H1 (cell line): ENCODE results near the gene IL21R. TPM values are rescaled to one million over a fixed set of nuclear protein-coding genes. Genes with fewer than 3 reads are reported as not detected.

Experiments used
- CTCF ChIA-PET: fragments of 300-600 bp; sonication (Branson Sonifier 250); formaldehyde crosslinking; loops from one replicate; lab custom pipeline; 2021; ENCODE audit not compliant: partially characterized antibody; lab: Charles Lee
- POLR2A ChIA-PET: fragments of 300-600 bp; sonication (Branson Sonifier 250); formaldehyde crosslinking; loops from one replicate; lab custom pipeline; 2021; ENCODE audit warnings: inconsistent platforms; ENCODE audit not compliant: partially characterized antibody; lab: Charles Lee
- DNase-seq, 2 experiments: peaks; one replicate each; pipeline versions ENCODE4 v3.0.0 to v3.0.0-alpha.2; 2010 to 2022; ENCODE audit warnings: low spot score in 2 of 2, low read depth in 1 of 2, mixed read lengths in 1 of 2
- FAIRE-seq: peaks from 2 replicates; lab custom pipeline; 2011; peaks lifted over from hg19 to GRCh38; lab: Jason Lieb, UNC
- H2AFZ ChIP-seq: 2 replicates; pipeline ENCODE4 v1.8.1; 2012; ENCODE audit warnings: low read length, inconsistent platforms
- H2AK5ac ChIP-seq: 2 replicates; pipeline ENCODE4 v1.6.1; 2013; ENCODE audit warnings: low read depth, low read length
- H2BK120ac ChIP-seq: replicated peaks from 2 replicates; pipeline ENCODE3; 2013; ENCODE audit warnings: low read depth, low read length, inconsistent platforms
- H2BK12ac ChIP-seq: 2 replicates; pipeline ENCODE4 v1.6.1; 2013; ENCODE audit warnings: low read depth, low read length
- H2BK15ac ChIP-seq: 2 replicates; pipeline ENCODE4 v1.6.1; 2013; ENCODE audit warnings: low read length
- H2BK20ac ChIP-seq: 2 replicates; pipeline ENCODE4 v1.6.1; 2013; ENCODE audit warnings: low read length
- H2BK5ac ChIP-seq: 2 replicates; pipeline ENCODE4 v1.6.1; 2013; ENCODE audit warnings: low read depth, low read length
- H3K14ac ChIP-seq: 2 replicates; pipeline ENCODE4 v1.6.1; 2013; ENCODE audit warnings: inconsistent platforms; ENCODE audit not compliant: insufficient read length
- H3K18ac ChIP-seq: 2 replicates; pipeline ENCODE4 v1.6.1; 2013; ENCODE audit warnings: low read length; ENCODE audit errors: extremely low read depth
- H3K23ac ChIP-seq: 2 replicates; pipeline ENCODE4 v1.6.1; 2013; ENCODE audit warnings: inconsistent platforms; ENCODE audit not compliant: insufficient read length
- H3K23me2 ChIP-seq: 2 replicates; pipeline ENCODE4 v1.6.1; 2013; ENCODE audit warnings: low read depth, low read length
- H3K27ac ChIP-seq: 2 replicates; pipeline ENCODE4 v1.6.1; 2011; ENCODE audit warnings: low read depth, low read length, inconsistent platforms
- H3K27me3 ChIP-seq, 4 experiments: replicated peaks in 1 of 4; 1 replicate in 1 of 4; 2 replicates in 3 of 4; pipeline versions ENCODE4 v1.6.1 to v1.8.1; 2011 to 2013; ENCODE audit warnings: low read length in 3 of 4, mild to moderate bottlenecking in 3 of 4, inconsistent platforms in 2 of 4, mixed read lengths in 2 of 4, moderate library complexity in 1 of 4; ENCODE audit not compliant: control insufficient read depth in 3 of 4, insufficient read depth in 3 of 4; ENCODE audit errors: extremely low read depth in 1 of 4
- H3K36me3 ChIP-seq, 4 experiments: 2 replicates each; pipeline versions ENCODE4 v1.6.1 to v1.8.1; 2011 to 2013; ENCODE audit warnings: mild to moderate bottlenecking in 4 of 4, low read length in 3 of 4, moderate library complexity in 2 of 4, control low read depth in 1 of 4, inconsistent platforms in 1 of 4; ENCODE audit not compliant: insufficient read depth in 4 of 4, control insufficient read depth in 2 of 4
- H3K4ac ChIP-seq: replicated peaks from 2 replicates; pipeline ENCODE3; 2013; ENCODE audit warnings: low read length, low read depth, mixed read lengths, inconsistent platforms; ENCODE audit not compliant: insufficient read length
- H3K4me1 ChIP-seq, 4 experiments: replicated peaks in 1 of 4; 1 replicate in 1 of 4; 2 replicates in 3 of 4; pipeline versions ENCODE4 v1.6.1 to v1.8.1; 2011 to 2013; ENCODE audit warnings: low read length in 3 of 4, inconsistent platforms in 2 of 4, mixed read lengths in 1 of 4; ENCODE audit not compliant: insufficient read depth in 4 of 4, control insufficient read depth in 3 of 4
- H3K4me2 ChIP-seq, 2 experiments: 2 replicates each; pipeline versions ENCODE4 v1.6.1 to v1.8.1; 2011 to 2013; ENCODE audit warnings: low read depth in 2 of 2, low read length in 2 of 2, control low read depth in 1 of 2, inconsistent platforms in 1 of 2, mild to moderate bottlenecking in 1 of 2; ENCODE audit not compliant: insufficient read depth in 1 of 2
- H3K4me3 ChIP-seq, 4 experiments: fragments of 200-600, 300-600 bp in 1 of 4; sonication (generic), shearing (Covaris generic), sonication (Bioruptor Twin) in 1 of 4; 2 replicates each; pipeline versions ENCODE4 v1.5.1 to v1.8.1; 2011 to 2016; ENCODE audit warnings: low read length in 4 of 4, low read depth in 3 of 4, control low read depth in 2 of 4, inconsistent platforms in 2 of 4, mild to moderate bottlenecking in 2 of 4, mixed read lengths in 1 of 4, moderate library complexity in 1 of 4; ENCODE audit not compliant: insufficient read depth in 2 of 4; ENCODE audit errors: extremely low read depth in 1 of 4
- H3K56ac ChIP-seq: replicated peaks from 2 replicates; pipeline ENCODE3; 2013; ENCODE audit warnings: low read depth, mild to moderate bottlenecking, mixed read lengths, low read length, inconsistent platforms; ENCODE audit not compliant: insufficient read length
- H3K79me1 ChIP-seq: 2 replicates; pipeline ENCODE4 v1.6.1; 2013; ENCODE audit warnings: low read depth, low read length, control low read depth
- H3K79me2 ChIP-seq, 2 experiments: 2 replicates each; pipeline versions ENCODE4 v1.6.1 to v1.8.1; 2012 to 2013; ENCODE audit warnings: low read length in 2 of 2, mild to moderate bottlenecking in 2 of 2, inconsistent platforms in 1 of 2; ENCODE audit not compliant: insufficient read depth in 2 of 2, control insufficient read depth in 1 of 2
- H3K9ac ChIP-seq, 4 experiments: replicated peaks in 1 of 4; 1 replicate in 1 of 4; 2 replicates in 3 of 4; pipeline versions ENCODE4 v1.6.1 to v1.8.1; 2011 to 2013; ENCODE audit warnings: low read depth in 3 of 4, low read length in 3 of 4, control low read depth in 2 of 4, mild to moderate bottlenecking in 2 of 4, moderate library complexity in 2 of 4, inconsistent platforms in 1 of 4; ENCODE audit errors: extremely low read depth in 1 of 4
- H3K9me3 ChIP-seq, 2 experiments: 2 replicates each; pipeline versions ENCODE4 v1.6.1 to v1.8.1; 2012 to 2013; ENCODE audit warnings: mild to moderate bottlenecking in 2 of 2, moderate library complexity in 2 of 2, control low read depth in 1 of 2, inconsistent platforms in 1 of 2, low read depth in 1 of 2, low read length in 1 of 2, mixed read lengths in 1 of 2; ENCODE audit not compliant: insufficient read depth in 2 of 2
- H4K20me1 ChIP-seq, 2 experiments: replicated peaks in 1 of 2; 2 replicates each; pipeline versions ENCODE3 to v1.8.1; 2011 to 2013; ENCODE audit warnings: inconsistent platforms in 2 of 2, low read length in 2 of 2, mild to moderate bottlenecking in 1 of 2; ENCODE audit not compliant: insufficient read depth in 2 of 2, control insufficient read depth in 1 of 2
- H4K5ac ChIP-seq: 2 replicates; pipeline ENCODE4 v1.6.1; 2013; ENCODE audit warnings: low read length, low read depth, mixed read lengths, inconsistent platforms; ENCODE audit not compliant: insufficient read length
- H4K8ac ChIP-seq: 2 replicates; pipeline ENCODE4 v1.8.0; 2013; ENCODE audit warnings: mild to moderate bottlenecking, moderate library complexity, low read length, inconsistent platforms; ENCODE audit not compliant: insufficient read depth; ENCODE audit errors: extremely low read depth
- H4K91ac ChIP-seq: replicated peaks from 2 replicates; pipeline ENCODE3; 2013; ENCODE audit warnings: low read length, mixed read lengths, inconsistent platforms; ENCODE audit not compliant: insufficient read length
- ASH2L ChIP-seq: fragments of 200-600, 300-600 bp; sonication (generic); IDR thresholded peaks from one replicate; pipeline ENCODE4 v1.7.1; 2017; ENCODE audit warnings: low read length
- BACH1 ChIP-seq: IDR thresholded peaks from 2 replicates; pipeline ENCODE4 v1.6.1; 2012; ENCODE audit warnings: low read length, improper control_type of control experiment
- BRCA1 ChIP-seq: IDR thresholded peaks from 2 replicates; pipeline ENCODE4 v1.6.1; 2012; ENCODE audit warnings: low read depth, low read length, improper control_type of control experiment
- CBX5 ChIP-seq: fragments of 300-800, 300-1000 bp; sonication (generic); IDR thresholded peaks from 2 replicates; pipeline ENCODE4 v1.7.1; 2016; ENCODE audit warnings: antibody characterized with exemption, low read length, low read depth
- CHD2 ChIP-seq: IDR thresholded peaks from 2 replicates; pipeline ENCODE4 v1.6.1; 2012; ENCODE audit warnings: low read length, improper control_type of control experiment
- EGR1 ChIP-seq: IDR thresholded peaks from 2 replicates; pipeline ENCODE4 v1.6.1; 2011; ENCODE audit warnings: low read depth, low read length, borderline replicate concordance
- GABPA ChIP-seq: IDR thresholded peaks from 2 replicates; pipeline ENCODE4 v1.6.1; 2011; ENCODE audit warnings: mild to moderate bottlenecking, low read length, moderate library complexity, borderline replicate concordance; ENCODE audit not compliant: insufficient read depth
- JUND ChIP-seq: IDR thresholded peaks from 2 replicates; pipeline ENCODE4 v1.6.1; 2011; ENCODE audit warnings: mild to moderate bottlenecking, improper control_type of control experiment, low read length
- POU5F1 ChIP-seq: IDR thresholded peaks from 2 replicates; pipeline ENCODE4 v1.6.1; 2011; ENCODE audit warnings: low read depth, mild to moderate bottlenecking, low read length, moderate library complexity
- RNF2 ChIP-seq: fragments of 200-900, 300-1000 bp; sonication (generic); IDR thresholded peaks from 2 replicates; pipeline ENCODE4 v1.7.1; 2016; ENCODE audit warnings: borderline replicate concordance, low read depth, mild to moderate bottlenecking, antibody characterized with exemption, low read length; ENCODE audit not compliant: poor library complexity, severe bottlenecking; ENCODE audit errors: missing control alignments
- TAF7 ChIP-seq: optimal IDR thresholded peaks from 2 replicates; pipeline ENCODE3; 2011; ENCODE audit warnings: low read depth, mild to moderate bottlenecking, inconsistent platforms, low read length, moderate library complexity, borderline replicate concordance
- WGBS, 2 experiments: shearing (Covaris generic) in 1 of 2; methylation state at CpG; one replicate each; pipeline versions ENCODE4 v1.1.6 to v1.1.7; 2013 to 2015; ENCODE audit warnings: low lambda C conversion rate in 2 of 2, mixed read lengths in 2 of 2, inconsistent platforms in 1 of 2, low coverage in 1 of 2, missing lambda C conversion rate in 1 of 2; ENCODE audit not compliant: insufficient replicate concordance in 2 of 2, insufficient coverage in 1 of 2, insufficient read length in 1 of 2; ENCODE audit errors: extremely low coverage in 1 of 2, missing lambda C conversion rate in 1 of 2; 5-methylcytosine and 5-hydroxymethylcytosine counted together
- polyA plus RNA-seq, 7 experiments: library from polyadenylated mRNA; depleted of rRNA in 3 of 7; stranded (reverse) in 5 of 7; unstranded in 2 of 7; fragments of >200 nt in 5 of 7; fragments of 200-250 nt in 2 of 7; gene quantifications; 1 replicate in 5 of 7; 2 replicates in 1 of 7; 4 replicates in 1 of 7; pipeline versions ENCODE4 v1.2.1 to v1.2.3, GENCODE V29; 2011 to 2013; ENCODE audit warnings: missing spikeins in 2 of 7, mixed read lengths in 2 of 7
- total RNA-seq: library from RNA; stranded (reverse); fragmentation: NEBNext Ultra II Directional; extraction: Animal tissue kit (Norgen Biotek cat#: 25700); gene quantifications from 2 replicates; pipeline ENCODE4 v1.2.1, GENCODE V29; 2021
- TF ChIP-seq, protein P1 (sequence below): IDR thresholded peaks from 2 replicates; pipeline ENCODE4 v1.6.1; 2012; ENCODE audit warnings: inconsistent platforms

The IL21R gene
- total and polyA plus RNA-seq, 2 of the 8 experiments (the other 6 are each of a cell fraction or from before 2014, with no cell fraction given), result 0.34 to 0.70 TPM

DNA sequence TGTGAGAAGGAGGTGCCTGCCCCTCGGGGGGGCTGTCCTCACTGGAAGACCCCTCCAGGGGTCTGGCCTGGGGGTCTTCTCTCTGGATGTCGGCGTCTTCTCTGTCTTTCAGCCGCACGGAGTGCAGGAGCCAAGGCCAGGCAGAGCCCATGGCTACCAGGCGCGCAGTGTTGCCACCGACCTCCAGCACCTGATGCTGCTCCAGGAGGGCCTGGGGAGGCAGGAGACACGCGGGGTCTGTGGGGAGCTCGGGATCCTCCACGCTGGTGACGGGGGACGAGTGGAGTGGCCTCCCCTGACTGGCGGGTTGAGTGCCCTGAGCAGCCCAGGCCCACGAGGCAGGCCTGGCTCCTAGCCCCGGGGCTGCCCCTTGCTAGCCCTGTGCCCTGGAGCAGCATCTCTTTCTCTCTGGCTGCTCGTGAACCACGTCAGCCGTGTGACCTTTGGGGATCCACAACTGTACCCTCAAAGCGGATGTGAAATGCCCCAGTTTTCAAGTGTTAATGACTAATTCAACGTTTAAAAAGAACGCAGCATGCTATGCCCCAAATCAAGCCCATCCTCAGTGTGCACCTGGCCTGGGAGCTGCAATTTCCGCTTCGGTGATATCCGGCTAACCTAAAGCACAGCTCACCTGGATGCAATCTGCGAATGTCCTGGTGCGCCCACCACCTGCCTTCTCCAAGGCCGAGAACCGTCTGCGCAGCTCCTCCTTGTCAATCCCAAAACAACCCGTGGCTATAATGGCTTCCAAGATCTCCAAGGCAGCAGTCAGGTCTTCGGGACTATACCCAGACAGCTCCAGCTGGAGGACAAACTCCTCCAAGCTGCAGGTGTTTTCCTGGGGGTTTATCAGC is 62.9 kb downstream of the IL21R start:
- H3K23me2 ChIP-seq, result no peaks in the 10 kb centered on the region
- H4K91ac ChIP-seq, result no peak overlapping the region
- no peak overlapping the region for H4K8ac ChIP-seq
- no peaks in the 10 kb centered on the region; a peak in 1 of 7 replicates for H3K4me1 ChIP-seq
- no peak overlapping the region for H2BK12ac ChIP-seq
- DNase-seq (no peak), FAIRE-seq (no peak)
- H2AFZ ChIP-seq, result no peak overlapping the region
- no peak overlapping the region for H3K4ac ChIP-seq
- no peaks in the 10 kb centered on the region for H3K79me1 ChIP-seq
- H3K9ac ChIP-seq, result no peak overlapping the region; a peak in 1 of 7 replicates
- peaks cover 2 to 17% of the 10 kb centered on the region in 2 experiments for H4K20me1 ChIP-seq
- no peaks in the 10 kb centered on the region for H3K79me2 ChIP-seq
- no peak overlapping the region for H3K4me3 ChIP-seq
- no peak overlapping the region for H2BK120ac ChIP-seq
- H2AK5ac ChIP-seq, result no peak overlapping the region
- H3K18ac ChIP-seq, result no peak overlapping the region
- no peak overlapping the region for H2BK5ac ChIP-seq
- no peak overlapping the region for H3K27ac ChIP-seq
- CTCF ChIA-PET, result interaction anchor here (1.1 to 1.3 kb wide), 2 partner anchors 51 to 230 kb away, joined by 3 to 4 read pairs; no protein-coding TSS in a partner anchor
- H3K4me2 ChIP-seq, result no peak overlapping the region
- WGBS, 2 experiments, result 88% methylated on average over 33 of the region's 33 CpGs; no CpG with 5 or more reads in 1 of the 2 experiments
- H3K23ac ChIP-seq, result no peak overlapping the region
- H3K36me3 ChIP-seq, result peaks cover 38 to 76% (median 65%) of the 10 kb centered on the region in 4 experiments
- no peaks in the 10 kb centered on the region for H3K9me3 ChIP-seq
- H3K14ac ChIP-seq, result no peak overlapping the region
- H2BK15ac ChIP-seq, result no peak overlapping the region
- POLR2A ChIA-PET, result interaction anchor here (1.0 to 1.6 kb wide), 2 partner anchors 33 to 66 kb away, joined by 3 to 4 read pairs; no protein-coding TSS in a partner anchor
- H2BK20ac ChIP-seq, result no peak overlapping the region
- H4K5ac ChIP-seq, result no peak overlapping the region
- H3K56ac ChIP-seq, result no peak overlapping the region
- no peaks in the 10 kb centered on the region for H3K27me3 ChIP-seq
- TF ChIP-seq CHD2 (no peak), TAF7 (no peak), RNF2 (no peak), ASH2L (no peak), BRCA1 (no peak), BACH1 (no peak), JUND (no peak), GABPA (no peak), EGR1 (no peak), POU5F1 (no peak), CBX5 (no peak)
- TF ChIP-seq, protein P1, sequence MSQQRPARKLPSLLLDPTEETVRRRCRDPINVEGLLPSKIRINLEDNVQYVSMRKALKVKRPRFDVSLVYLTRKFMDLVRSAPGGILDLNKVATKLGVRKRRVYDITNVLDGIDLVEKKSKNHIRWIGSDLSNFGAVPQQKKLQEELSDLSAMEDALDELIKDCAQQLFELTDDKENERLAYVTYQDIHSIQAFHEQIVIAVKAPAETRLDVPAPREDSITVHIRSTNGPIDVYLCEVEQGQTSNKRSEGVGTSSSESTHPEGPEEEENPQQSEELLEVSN, result no peak
